Measurements from ENCODE around the gene C9orf78. TPM values are rescaled to one million over a fixed set of nuclear protein-coding genes. Genes with fewer than 3 reads are reported as not detected.

The C9orf78 gene
- total and polyA plus RNA-seq, 2 of the 8 experiments (the other 6 are each of a cell fraction or from before 2014, with no cell fraction given), result 17.4 to 40.6 TPM

- Histone ChIP-seq H3K9ac (replicated peaks in 1 of 4; ENCODE audit: extremely low read depth in 1 of 4, low read depth in 3 of 4, low read length in 3 of 4) (peak overlapping the region; percentile 85 to 93 (median 90)), H3K36me3 (ENCODE audit: control insufficient read depth in 2 of 4, insufficient read depth in 4 of 4, low read length in 3 of 4) (peaks cover 13 to 35% (median 23%) of the 10 kb centered on the region in 4 experiments), H2BK120ac (replicated peaks; ENCODE audit: low read depth, low read length) (no peak overlapping the region), H4K20me1 (replicated peaks in 1 of 2; ENCODE audit: control insufficient read depth in 1 of 2, insufficient read depth in 2 of 2, low read length in 2 of 2) (peaks cover 2 to 4% of the 10 kb centered on the region in 2 experiments), H3K56ac (replicated peaks; ENCODE audit: insufficient read length, low read depth, low read length) (peak overlapping the region; percentile 92), H2BK12ac (ENCODE audit: low read depth, low read length) (peak overlapping the region; percentile 80; the same call in 1 of the 2 replicates), H4K8ac (ENCODE audit: extremely low read depth, insufficient read depth, low read length) (peak overlapping the region; percentile 92; the same call in 1 of the 2 replicates), H3K14ac (ENCODE audit: insufficient read length) (no peak overlapping the region), H3K18ac (ENCODE audit: extremely low read depth, low read length) (peak overlapping the region; percentile 87; the same call in 1 of the 2 replicates), H3K4ac (replicated peaks; ENCODE audit: insufficient read length, low read depth, low read length) (no peak overlapping the region), H3K27me3 (replicated peaks in 1 of 4; ENCODE audit: control insufficient read depth in 3 of 4, extremely low read depth in 1 of 4, insufficient read depth in 3 of 4, low read length in 3 of 4) (no peaks in the 10 kb centered on the region), H2BK20ac (ENCODE audit: low read length) (no peak overlapping the region), H2AK5ac (ENCODE audit: low read depth, low read length) (no peak overlapping the region), H3K79me1 (ENCODE audit: low read depth, low read length) (peaks cover 6% of the 10 kb centered on the region), H3K9me3 (ENCODE audit: insufficient read depth in 2 of 2, low read depth in 1 of 2, low read length in 1 of 2) (no peaks in the 10 kb centered on the region), H3K23ac (ENCODE audit: insufficient read length) (no peak overlapping the region), H3K23me2 (ENCODE audit: low read depth, low read length) (peaks cover 5% of the 10 kb centered on the region; the same call in 1 of the 2 replicates), H3K4me2 (ENCODE audit: insufficient read depth in 1 of 2, low read depth in 2 of 2, low read length in 2 of 2) (peak overlapping the region; percentile 64 to 88), H3K4me1 (replicated peaks in 1 of 4; ENCODE audit: control insufficient read depth in 3 of 4, insufficient read depth in 4 of 4, low read length in 3 of 4) (peaks cover 0 to 5% (median 4%) of the 10 kb centered on the region in 4 experiments; a peak in 5 of 7 replicates), H3K4me3 (ENCODE audit: extremely low read depth in 1 of 4, insufficient read depth in 2 of 4, low read depth in 3 of 4, low read length in 4 of 4) (peak overlapping the region; percentile 75 to 100 (median 87)), H4K91ac (replicated peaks; ENCODE audit: insufficient read length, low read length) (peak overlapping the region; percentile 93), H2AFZ (ENCODE audit: low read length) (no peak overlapping the region; the same call in 1 of the 2 replicates), H2BK15ac (ENCODE audit: low read length) (no peak overlapping the region), H3K27ac (ENCODE audit: low read depth, low read length) (no peak overlapping the region), H4K5ac (ENCODE audit: insufficient read length, low read depth, low read length) (peak overlapping the region; percentile 93), H3K79me2 (ENCODE audit: control insufficient read depth in 1 of 2, insufficient read depth in 2 of 2, low read length in 2 of 2) (peaks cover 0 to 11% of the 10 kb centered on the region in 2 experiments; a peak in 2 of 4 replicates), H2BK5ac (ENCODE audit: low read depth, low read length) (peak overlapping the region; percentile 95; the same call in 1 of the 2 replicates)
- DNase-seq (ENCODE audit: low read depth in 1 of 2, low spot score in 2 of 2) (no peak), FAIRE-seq (no peak)
- no peak for TF ChIP-seq POU5F1 (IDR thresholded peaks at IDR 0.05; ENCODE audit: low read depth, low read length)
- TF ChIP-seq SUZ12 (IDR thresholded peaks at IDR 0.05; ENCODE audit: low read length), result no peak
- no peak for TF ChIP-seq BRCA1 (IDR thresholded peaks at IDR 0.05; ENCODE audit: low read depth, low read length)
- TF ChIP-seq RAD21 (IDR thresholded peaks at IDR 0.05 in 1 of 2, conservative IDR thresholded peaks at IDR 0.05 in 1 of 2; ENCODE audit: low read depth in 2 of 2, low read length in 2 of 2), result no peak
- no peak for TF ChIP-seq SIRT6 (IDR thresholded peaks at IDR 0.05; ENCODE audit: low read length)
- TF ChIP-seq PHF8 (conservative IDR thresholded peaks at IDR 0.05; ENCODE audit: low read depth, low read length), result no peak
- no peak for TF ChIP-seq BCL11A (IDR thresholded peaks at IDR 0.05; ENCODE audit: low read depth in 2 of 2, low read length in 2 of 2)
- TF ChIP-seq SP4 (IDR thresholded peaks at IDR 0.05; ENCODE audit: low read length), result no peak
- no peak for TF ChIP-seq USF2 (IDR thresholded peaks at IDR 0.05; ENCODE audit: low read length)
- TF ChIP-seq RXRA (IDR thresholded peaks at IDR 0.05; ENCODE audit: insufficient read depth, low read depth, low read length), result no peak
- no peak for TF ChIP-seq TBP (IDR thresholded peaks at IDR 0.05; ENCODE audit: low read depth, low read length)
- TF ChIP-seq SIN3A (conservative IDR thresholded peaks at IDR 0.05 in 1 of 2, IDR thresholded peaks at IDR 0.05 in 1 of 2; ENCODE audit: low read depth in 1 of 2, low read length in 2 of 2), result no peak
- WGBS, 2 experiments (ENCODE audit: extremely low coverage in 1 of 2, insufficient coverage in 1 of 2, insufficient read length in 1 of 2, insufficient replicate concordance in 2 of 2, low coverage in 1 of 2, low lambda C conversion rate in 2 of 2, missing lambda C conversion rate in 1 of 2), result no CpG with 5 or more reads among the region's 15 CpGs
- POLR2A ChIA-PET (ENCODE audit: partially characterized antibody), result interaction anchor here (0.6 to 1.0 kb wide), 4 partner anchors 11 to 19 kb away, joined by 3 read pairs; partner anchors contain the start of gene C9orf78
- CTCF ChIA-PET (ENCODE audit: partially characterized antibody), result no interaction called here
Measured at GRCh38 chr9:129823542-129823934, 11.5 kb downstream of the C9orf78 start.
